Measurements from ENCODE around the gene INPP5F. TPM values are rescaled to one million over a fixed set of nuclear protein-coding genes. Genes with fewer than 3 reads are reported as not detected.

Gene INPP5F
- total RNA-seq, 4 donors from 2014 or later: 22.7 to 39.8 (median 36.4) TPM

DNA sequence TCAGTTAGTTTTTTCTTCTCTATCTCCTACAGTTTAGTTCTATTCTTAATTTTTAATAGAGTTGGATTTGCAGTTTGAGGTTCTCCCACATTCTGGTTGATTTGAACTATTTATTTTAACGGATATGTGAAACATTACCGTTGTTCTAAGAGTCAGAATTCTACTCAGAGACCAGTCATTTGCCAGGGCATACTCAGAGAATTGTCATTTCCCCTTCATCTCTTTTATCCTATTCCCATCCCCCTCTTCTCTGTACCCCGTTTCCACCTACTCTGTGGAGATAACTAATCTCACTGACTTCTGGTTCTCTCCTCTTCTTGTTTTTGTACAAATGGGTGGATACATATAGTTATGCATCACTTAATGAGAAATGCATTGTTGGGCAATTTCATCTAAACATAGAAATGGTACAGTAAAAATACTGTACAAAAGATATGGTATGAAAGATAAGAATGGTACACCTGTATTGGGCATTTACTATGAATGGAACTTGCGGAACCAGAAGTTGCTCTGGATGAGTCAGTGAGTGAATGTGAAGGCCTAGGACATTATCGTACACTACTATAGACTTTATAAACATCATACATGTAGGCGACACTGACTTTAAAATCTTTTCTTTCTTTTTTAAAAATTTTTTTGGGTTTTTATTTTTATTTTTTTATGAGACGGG lies 53.1 kb downstream of the INPP5F start:
- no peak for DNase-seq (ENCODE audit: low spot score in 2 of 2)
- no peak overlapping the region for H3K4me3 ChIP-seq
- WGBS, 2 donors: 85 to 87% methylated on average over 7 of the region's 7 CpGs

DNA sequence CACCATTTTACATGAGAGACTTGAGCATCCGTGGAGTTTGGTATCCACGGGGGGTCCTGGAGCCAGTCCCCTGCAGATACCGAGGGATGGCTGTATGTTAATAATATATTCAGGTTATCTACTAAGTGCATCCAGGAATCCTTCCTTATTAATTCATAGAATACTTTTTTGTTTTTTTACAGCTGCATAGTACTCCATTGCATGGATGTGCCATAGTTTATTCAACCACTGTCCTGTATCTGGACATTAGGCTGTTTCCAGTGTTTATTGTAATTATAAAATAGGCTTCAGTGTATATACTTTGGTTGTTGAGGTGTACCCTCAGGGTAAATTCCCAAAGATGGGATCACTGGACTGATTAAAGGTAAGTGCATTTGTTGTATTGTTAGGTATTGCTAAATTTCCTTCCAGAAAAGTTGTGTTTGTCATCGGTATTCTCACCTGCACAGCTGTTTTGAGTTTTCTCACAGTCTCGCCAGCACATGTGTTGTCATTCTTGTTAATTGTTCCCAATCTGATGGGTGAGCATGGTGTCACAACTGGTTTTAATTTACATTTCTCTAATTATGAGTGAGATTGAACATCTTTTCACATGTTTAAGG lies 55.1 kb downstream of the INPP5F start:
- Histone ChIP-seq H3K4me1 (peaks cover 0 to 25% (median 7%) of the 10 kb centered on the region in 4 donors), H3K9me3 (no peaks in the 10 kb centered on the region), H3K36me3 (peaks cover 0 to 4% (median 0%) of the 10 kb centered on the region in 3 donors), H3K27ac (no peak overlapping the region), H3K4me3 (no peak overlapping the region), H3K27me3 (no peaks in the 10 kb centered on the region)
- TF ChIP-seq EP300 (IDR thresholded peaks at IDR 0.05): no peak
- TF ChIP-seq POLR2A (IDR thresholded peaks at IDR 0.05): no peak
- TF ChIP-seq, protein P1, sequence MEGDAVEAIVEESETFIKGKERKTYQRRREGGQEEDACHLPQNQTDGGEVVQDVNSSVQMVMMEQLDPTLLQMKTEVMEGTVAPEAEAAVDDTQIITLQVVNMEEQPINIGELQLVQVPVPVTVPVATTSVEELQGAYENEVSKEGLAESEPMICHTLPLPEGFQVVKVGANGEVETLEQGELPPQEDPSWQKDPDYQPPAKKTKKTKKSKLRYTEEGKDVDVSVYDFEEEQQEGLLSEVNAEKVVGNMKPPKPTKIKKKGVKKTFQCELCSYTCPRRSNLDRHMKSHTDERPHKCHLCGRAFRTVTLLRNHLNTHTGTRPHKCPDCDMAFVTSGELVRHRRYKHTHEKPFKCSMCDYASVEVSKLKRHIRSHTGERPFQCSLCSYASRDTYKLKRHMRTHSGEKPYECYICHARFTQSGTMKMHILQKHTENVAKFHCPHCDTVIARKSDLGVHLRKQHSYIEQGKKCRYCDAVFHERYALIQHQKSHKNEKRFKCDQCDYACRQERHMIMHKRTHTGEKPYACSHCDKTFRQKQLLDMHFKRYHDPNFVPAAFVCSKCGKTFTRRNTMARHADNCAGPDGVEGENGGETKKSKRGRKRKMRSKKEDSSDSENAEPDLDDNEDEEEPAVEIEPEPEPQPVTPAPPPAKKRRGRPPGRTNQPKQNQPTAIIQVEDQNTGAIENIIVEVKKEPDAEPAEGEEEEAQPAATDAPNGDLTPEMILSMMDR (IDR thresholded peaks at IDR 0.05): no peak
- 92 to 93% methylated on average over 5 of the region's 5 CpGs for WGBS, 2 donors
- no peak for DNase-seq (ENCODE audit: low spot score in 2 of 2)

More for the DNA sequence above, 53.1 kb downstream of the INPP5F start:
- peaks cover 0 to 9% (median under 1%) of the 10 kb centered on the region in 4 donors for H3K4me1 ChIP-seq
- H3K9me3 ChIP-seq: no peaks in the 10 kb centered on the region
- H3K27me3 ChIP-seq: no peaks in the 10 kb centered on the region
- H3K36me3 ChIP-seq: peaks cover 0 to 4% (median 0%) of the 10 kb centered on the region in 3 donors
- no peak for TF ChIP-seq POLR2A (IDR thresholded peaks at IDR 0.05)
- no peak for TF ChIP-seq EP300 (IDR thresholded peaks at IDR 0.05)
- TF ChIP-seq, protein P1 (IDR thresholded peaks at IDR 0.05): no peak
- no peak overlapping the region for H3K27ac ChIP-seq

DNA sequence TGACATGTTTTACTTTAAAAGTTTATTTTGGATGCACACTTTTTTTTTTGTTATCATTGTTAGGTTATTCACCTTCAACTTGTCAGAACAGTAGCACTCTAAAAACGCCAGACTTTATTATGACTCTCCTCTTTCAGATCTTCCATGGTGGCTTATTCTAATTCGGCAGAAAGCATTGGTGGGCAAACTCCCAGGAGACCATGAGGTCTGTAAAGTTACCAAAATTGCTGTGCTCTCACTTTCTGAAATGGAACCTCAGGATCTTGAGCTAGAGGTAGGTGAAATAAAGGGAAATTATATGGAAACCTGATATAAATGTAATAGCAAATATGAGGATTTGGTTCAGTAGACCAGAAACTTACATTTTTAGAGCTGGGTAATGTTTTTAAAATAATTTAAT lies 55.6 kb downstream of the INPP5F start:
- no peak for DNase-seq (ENCODE audit: low spot score in 2 of 2)
- TF ChIP-seq POLR2A (IDR thresholded peaks at IDR 0.05) (no peak), EP300 (IDR thresholded peaks at IDR 0.05) (no peak)
- TF ChIP-seq, protein P1 (IDR thresholded peaks at IDR 0.05): no peak
- WGBS, 2 donors: 63 to 79% methylated on average over 2 of the region's 2 CpGs

DNA sequence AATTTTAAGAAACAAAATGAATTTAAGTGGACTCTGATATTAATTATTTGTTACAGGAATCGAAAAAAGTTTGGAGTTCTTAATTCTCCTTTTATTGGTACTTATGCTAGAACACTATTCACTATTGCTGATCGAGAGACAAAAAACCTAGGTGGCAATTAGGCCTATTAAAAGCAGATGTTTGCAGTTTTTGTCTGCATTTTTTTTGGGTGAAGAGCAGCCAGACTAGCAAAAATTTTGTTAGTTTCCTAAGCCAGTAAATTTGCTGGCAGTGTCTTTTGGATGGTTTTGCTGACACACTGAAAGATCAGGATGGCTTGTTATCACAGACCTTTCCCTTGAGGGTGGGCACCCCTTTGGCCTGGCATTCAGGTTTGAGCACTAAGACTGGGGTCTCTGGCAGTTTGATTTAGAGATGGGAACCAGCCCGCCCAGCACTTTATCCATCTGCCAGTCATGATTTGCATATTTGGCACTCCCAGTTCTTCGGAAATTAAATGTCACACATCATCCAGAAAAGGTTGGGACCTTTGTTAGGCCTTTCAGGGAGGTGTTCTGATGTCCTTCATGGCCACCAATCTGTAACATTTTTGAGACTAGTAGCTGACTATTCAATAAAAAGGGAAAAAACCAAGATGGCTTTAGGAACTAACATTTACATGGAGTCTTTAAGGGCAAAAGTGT lies 57.3 kb downstream of the INPP5F start:
- WGBS, 2 donors: 67 to 72% methylated on average over 4 of the region's 4 CpGs
- no peaks in the 10 kb centered on the region for H3K36me3 ChIP-seq
- no peaks in the 10 kb centered on the region for H3K9me3 ChIP-seq

More for the DNA sequence above, 55.6 kb downstream of the INPP5F start:
- H3K9me3 ChIP-seq: no peaks in the 10 kb centered on the region
- H3K27ac ChIP-seq: no peak overlapping the region
- H3K4me3 ChIP-seq: no peak overlapping the region
- H3K27me3 ChIP-seq: no peaks in the 10 kb centered on the region
- peaks cover 0 to 4% (median 0%) of the 10 kb centered on the region in 3 donors for H3K36me3 ChIP-seq
- peaks cover 0 to 29% (median 7%) of the 10 kb centered on the region in 4 donors for H3K4me1 ChIP-seq

More for the DNA sequence above, 57.3 kb downstream of the INPP5F start:
- Histone ChIP-seq H3K27ac (no peak overlapping the region), H3K4me3 (no peak overlapping the region), H3K4me1 (peaks cover 0 to 30% (median 7%) of the 10 kb centered on the region in 4 donors), H3K27me3 (no peaks in the 10 kb centered on the region)
- no peak for DNase-seq (ENCODE audit: low spot score in 2 of 2)
- TF ChIP-seq POLR2A (IDR thresholded peaks at IDR 0.05): no peak
- TF ChIP-seq, protein P1 (IDR thresholded peaks at IDR 0.05): no peak
- no peak for TF ChIP-seq EP300 (IDR thresholded peaks at IDR 0.05)

All from tibial nerve (tissue), 4 donors.